HEK293T (cell line): ENCODE data around the gene TMEM132D.
A peak's percentile ranks its signal among the peaks of the same experiment; 100 is the strongest.
"Not testable (repeated sequence)": the region's sequence is repeated elsewhere in the genome, so short reads cannot be mapped to it uniquely, and the experiment has no call there.

Source experiments
- CTCF ChIA-PET: fragments of 350-600 bp; formaldehyde crosslinking; extraction: SDS; loops from one replicate; lab custom pipeline; 2021; ENCODE audit warnings: antibody characterized with exemption, inconsistent platforms; lab: Yijun Ruan, JAX
- POLR2A ChIA-PET: fragments of 350-600 bp; formaldehyde crosslinking; extraction: SDS; loops from one replicate; lab custom pipeline; 2020; ENCODE audit warnings: antibody characterized with exemption, inconsistent platforms; lab: Yijun Ruan, JAX
- DNase-seq: peaks from one replicate; pipeline ENCODE4 v3.0.0; 2012; ENCODE audit warnings: mixed read lengths; ENCODE audit errors: extremely low spot score
- ARNT ChIP-seq: fragments of 450-650 bp; IDR thresholded peaks from 2 replicates; pipeline ENCODE4 v1.6.1; 2017; ENCODE audit warnings: mild to moderate bottlenecking
- BHLHE40 ChIP-seq: fragments of 450-650 bp; IDR thresholded peaks from 2 replicates; pipeline ENCODE4 v1.6.1; 2016; ENCODE audit warnings: mild to moderate bottlenecking, moderate library complexity, borderline replicate concordance
- CTBP1 ChIP-seq: fragments of 450-650 bp; IDR thresholded peaks from 2 replicates; pipeline ENCODE4 v1.6.1; 2016; ENCODE audit warnings: borderline replicate concordance
- ELF4 ChIP-seq: fragments of 450-650 bp; IDR thresholded peaks from 2 replicates; pipeline ENCODE4 v1.6.1; 2017; ENCODE audit warnings: antibody characterized with exemption
- FOXA1 ChIP-seq: fragments of 450-650 bp; IDR thresholded peaks from 2 replicates; pipeline ENCODE4 v1.6.1; 2016; ENCODE audit warnings: mild to moderate bottlenecking
- FOXK2 ChIP-seq: fragments of 450-650 bp; IDR thresholded peaks from 2 replicates; pipeline ENCODE4 v1.6.1; 2016; ENCODE audit warnings: mild to moderate bottlenecking
- FOXM1 ChIP-seq: fragments of 450-650 bp; IDR thresholded peaks from 2 replicates; pipeline ENCODE4 v1.6.1; 2017; ENCODE audit warnings: mild to moderate bottlenecking, borderline replicate concordance
- HDGF ChIP-seq: fragments of 450-650 bp; IDR thresholded peaks from 2 replicates; pipeline ENCODE4 v1.6.1; 2017; ENCODE audit warnings: antibody characterized with exemption, borderline replicate concordance
- L3MBTL2 ChIP-seq: fragments of 450-650 bp; conservative IDR thresholded peaks from 2 replicates; pipeline ENCODE4 v1.6.1; 2016; ENCODE audit warnings: mild to moderate bottlenecking
- LEF1 ChIP-seq: fragments of 450-650 bp; IDR thresholded peaks from 2 replicates; pipeline ENCODE4 v1.6.1; 2017; ENCODE audit warnings: mild to moderate bottlenecking, borderline replicate concordance
- NFRKB ChIP-seq: fragments of 450-650 bp; IDR thresholded peaks from 2 replicates; pipeline ENCODE4 v1.6.1; 2016; ENCODE audit warnings: mild to moderate bottlenecking, moderate library complexity
- PKNOX1 ChIP-seq: fragments of 450-650 bp; IDR thresholded peaks from 2 replicates; pipeline ENCODE4 v1.6.1; 2016
- SP1 ChIP-seq: fragments of 450-650 bp; IDR thresholded peaks from 2 replicates; pipeline ENCODE4 v1.6.1; 2017
- SUZ12 ChIP-seq: fragments of 450-650 bp; IDR thresholded peaks from 2 replicates; pipeline ENCODE4 v1.6.1; 2016; ENCODE audit warnings: mild to moderate bottlenecking
- TARDBP ChIP-seq: fragments of 450-650 bp; IDR thresholded peaks from 2 replicates; pipeline ENCODE4 v1.6.1; 2016
- ZNF384 ChIP-seq: fragments of 450-650 bp; IDR thresholded peaks from 2 replicates; pipeline ENCODE4 v1.6.1; 2016

TMEM132D gene

DNA sequence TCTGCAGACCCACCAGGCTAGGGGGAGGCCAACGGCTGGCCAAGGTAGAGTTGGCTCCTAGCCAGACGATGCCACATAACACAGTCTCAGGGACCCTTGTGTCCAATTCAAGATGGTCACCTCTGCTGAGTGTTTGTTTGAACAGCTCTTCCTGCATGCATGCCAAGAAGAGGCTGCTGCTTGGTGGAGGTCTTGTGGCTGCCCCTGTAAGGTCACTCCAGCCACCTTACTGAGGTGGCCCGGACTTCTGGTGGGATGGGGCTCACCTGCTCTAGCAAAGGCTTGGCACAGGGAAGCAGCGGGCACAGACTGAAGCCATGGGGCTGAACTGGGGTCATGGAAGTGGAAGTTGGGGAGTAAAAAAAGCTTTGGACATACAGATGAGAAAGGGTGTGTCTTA, 840.2 kb downstream of the TMEM132D start:
- ChIA-PET CTCF (no interaction called here), POLR2A (no interaction called here)
- TF ChIP-seq TARDBP (no peak), SP1 (no peak), FOXK2 (no peak), ARNT (no peak), NFRKB (no peak), ZNF384 (no peak), ELF4 (no peak), SUZ12 (no peak), HDGF (no peak)
- no peak for DNase-seq

- ChIA-PET CTCF (no interaction called here), POLR2A (no interaction called here)
- DNase-seq, result no peak
- TF ChIP-seq SUZ12 (no peak), HDGF (no peak)
Measured at GRCh38 chr12:129053232-129053631, 850.6 kb downstream of the TMEM132D start.

DNA sequence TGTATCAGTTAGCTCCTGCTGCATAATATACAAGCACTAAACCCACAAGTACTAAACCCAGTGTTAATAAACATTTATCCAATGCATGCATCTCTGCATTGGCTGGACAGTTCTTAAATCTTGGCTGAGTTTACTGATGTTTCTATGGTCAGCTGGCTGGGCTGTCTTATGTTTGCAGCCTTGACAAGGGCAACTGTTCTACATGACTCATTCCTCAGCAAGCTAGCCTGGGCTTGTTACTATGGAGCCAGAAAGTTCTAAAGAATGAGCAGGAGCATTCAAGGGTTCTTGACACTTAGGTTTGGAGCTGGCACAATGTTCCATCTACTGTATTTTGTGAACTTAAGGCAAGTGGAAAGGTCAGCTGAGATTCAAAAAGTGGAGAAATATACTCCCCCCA, 851.5 kb downstream of the TMEM132D start:
- TF ChIP-seq ZNF384 (no peak), FOXA1 (no peak), SUZ12 (no peak), ELF4 (no peak), HDGF (no peak), ARNT (no peak)
- CTCF ChIA-PET, result interaction anchor here (1.1 kb wide), 1 partner anchor 86 kb away, joined by 3 read pairs; no protein-coding TSS in a partner anchor
- POLR2A ChIA-PET, result no interaction called here
- no peak for DNase-seq

- ChIA-PET CTCF (no interaction called here), POLR2A (no interaction called here)
- DNase-seq, result peak; percentile 15
- TF ChIP-seq NFRKB (no peak), TARDBP (no peak), FOXA1 (no peak), PKNOX1 (no peak), SUZ12 (no peak), SP1 (no peak), L3MBTL2 (no peak), FOXM1 (no peak), FOXK2 (no peak), LEF1 (no peak), ZNF384 (no peak), ELF4 (no peak), CTBP1 (no peak), BHLHE40 (no peak), ARNT (no peak), HDGF (no peak)
Measured at GRCh38 chr12:129049917-129050316, 853.9 kb downstream of the TMEM132D start.

DNA sequence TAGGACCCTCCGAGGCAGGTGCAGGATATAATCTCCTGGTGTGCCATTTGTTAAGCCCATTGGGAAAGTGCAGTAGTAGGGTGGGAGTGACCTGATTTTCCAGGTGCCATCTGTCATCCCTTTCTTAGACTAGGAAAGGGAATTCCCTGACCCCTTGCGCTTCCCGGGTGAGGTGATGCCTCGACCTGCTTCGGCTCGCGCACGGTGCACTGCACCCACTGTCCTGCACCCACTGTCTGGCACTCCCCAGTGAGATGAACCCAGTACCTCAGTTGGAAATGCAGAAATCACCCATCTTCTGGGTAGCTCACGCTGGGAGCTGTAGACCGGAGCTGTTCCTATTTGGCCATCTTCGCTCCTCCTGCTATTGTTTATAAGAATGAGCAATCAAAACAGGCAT, 860.5 kb downstream of the TMEM132D start:
- CTCF ChIA-PET, POLR2A ChIA-PET, DNase-seq: not testable (repeated sequence)

- POLR2A ChIA-PET, result no interaction called here
- TF ChIP-seq FOXA1 (no peak), SP1 (no peak), NFRKB (no peak), ARNT (no peak), ELF4 (no peak), FOXK2 (no peak), BHLHE40 (no peak), PKNOX1 (no peak), ZNF384 (no peak), FOXM1 (no peak), SUZ12 (no peak), CTBP1 (no peak), TARDBP (no peak), LEF1 (no peak), HDGF (no peak)
- CTCF ChIA-PET, result no interaction called here
- DNase-seq, result no peak
Measured at GRCh38 chr12:129036135-129036534, 867.7 kb downstream of the TMEM132D start.

DNA sequence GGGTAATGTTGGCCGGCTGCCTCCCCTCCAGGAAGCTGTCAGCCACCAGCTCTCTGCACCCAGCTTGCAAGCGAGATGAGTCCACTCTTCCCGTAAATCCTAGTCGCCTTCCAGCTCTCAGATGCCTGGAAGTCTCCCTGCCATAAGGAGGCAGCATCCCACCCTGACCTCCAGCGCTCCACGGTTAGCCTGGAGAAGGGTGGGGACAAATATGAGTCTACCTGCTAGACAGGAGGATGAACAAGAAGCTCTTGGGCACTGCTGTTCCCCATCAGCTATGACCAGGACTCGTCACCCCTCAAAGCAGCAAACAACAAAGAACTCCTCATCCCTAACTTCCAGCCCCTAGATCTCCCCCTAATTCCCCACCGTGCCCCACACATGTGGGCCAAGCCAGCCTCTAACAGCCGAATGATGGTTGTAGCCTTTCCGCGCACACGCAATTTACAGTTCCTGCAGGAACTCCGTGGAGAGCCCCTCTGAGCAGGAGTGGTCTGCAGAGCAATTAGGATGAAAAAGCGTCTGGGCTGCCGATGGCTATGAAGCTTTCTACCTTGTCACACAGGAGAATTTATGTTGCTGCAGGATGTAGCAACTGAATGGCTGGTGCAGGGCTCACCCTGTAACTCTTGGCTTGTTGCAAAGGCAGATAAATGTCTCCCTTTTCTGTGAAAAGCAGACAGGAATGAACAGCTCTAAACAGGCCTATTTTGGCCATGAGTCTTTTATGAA, 869.1 kb downstream of the TMEM132D start:
- ChIA-PET CTCF (no interaction called here), POLR2A (no interaction called here)
- no peak for TF ChIP-seq PKNOX1
- TF ChIP-seq SP1, result no peak
- no peak for TF ChIP-seq FOXK2
- no peak for TF ChIP-seq CTBP1
- no peak for TF ChIP-seq HDGF
- no peak for TF ChIP-seq SUZ12
- no peak for TF ChIP-seq LEF1
- TF ChIP-seq NFRKB, result no peak
- no peak for TF ChIP-seq FOXA1
- no peak for TF ChIP-seq ELF4
- TF ChIP-seq L3MBTL2, result no peak
- no peak for TF ChIP-seq ZNF384
- DNase-seq, result no peak
